Lower leg skin (tissue), 3 donors: Measurements from ENCODE around the gene CHST10.

Experiments used
- CTCF ChIP-seq, 3 donors: fragments of 450-650 bp; IDR thresholded peaks; one replicate each; pipeline ENCODE4 v1.5.1; 2016; ENCODE audit warnings: antibody characterized with exemption in 3 of 3, mild to moderate bottlenecking in 3 of 3, moderate library complexity in 2 of 3
- POLR2A ChIP-seq, 2 donors: fragments of 450-650 bp; IDR thresholded peaks; one replicate each; pipeline ENCODE4 v1.6.1; 2016 to 2017; ENCODE audit warnings: antibody characterized with exemption in 2 of 2, mild to moderate bottlenecking in 1 of 2, moderate library complexity in 1 of 2

- no peak for TF ChIP-seq CTCF (IDR thresholded peaks at IDR 0.05)
- no peak for TF ChIP-seq POLR2A (IDR thresholded peaks at IDR 0.05)
Measured at GRCh38 chr2:100406120-100406508, 11.4 kb downstream of the CHST10 start.
